ENCODE data around the gene MAN1C1. TPM values are rescaled to one million over a fixed set of nuclear protein-coding genes. Genes with fewer than 3 reads are reported as not detected.

Gene MAN1C1
- total and polyA plus RNA-seq, 9 of the 15 experiments (the other 6 are each of a cell fraction or from before 2014, with no cell fraction given) = 0.04 to 0.44 (median 0.10) TPM; not detected in 3

DNA sequence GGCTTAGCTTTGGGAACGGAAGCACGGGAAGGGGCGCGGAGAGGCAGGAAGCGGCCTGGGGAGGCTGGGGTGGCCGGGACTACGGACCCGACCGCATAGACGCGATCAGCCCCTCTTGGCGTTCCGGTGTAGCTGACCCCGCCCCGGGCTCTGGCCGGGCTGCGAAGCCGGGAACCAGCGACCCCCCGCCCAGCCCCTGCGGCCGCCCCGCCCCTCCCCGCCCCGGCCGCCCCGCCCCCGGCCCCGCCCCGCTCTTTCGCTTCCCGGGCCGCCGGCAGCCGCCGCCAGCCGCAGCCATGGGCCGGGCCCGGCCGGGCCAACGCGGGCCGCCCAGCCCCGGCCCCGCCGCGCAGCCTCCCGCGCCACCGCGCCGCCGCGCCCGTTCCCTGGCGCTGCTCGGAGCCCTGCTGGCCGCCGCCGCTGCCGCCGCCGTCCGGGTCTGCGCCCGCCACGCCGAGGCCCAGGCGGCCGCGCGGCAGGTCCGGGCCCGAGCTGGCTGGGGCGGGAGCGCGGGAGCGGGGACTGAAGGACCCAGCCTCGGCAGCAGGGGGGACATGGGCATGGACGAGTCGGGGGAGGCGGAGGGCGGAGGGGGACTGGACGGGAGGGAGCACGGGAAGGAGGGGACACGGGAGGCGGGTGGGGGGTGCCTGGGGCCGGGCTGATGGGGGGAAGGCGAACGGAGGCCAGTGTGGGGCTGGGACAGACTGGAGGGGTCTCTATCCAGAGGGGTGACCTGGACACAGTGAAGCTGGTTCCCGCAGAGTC lies 183.5 kb downstream of the MAN1C1 start, which contains the start of gene SELENON:
Gene SELENON, plus strand, starts transcription at position 259 of the 768 bp plus-strand sequence. Its CDS starts 38 bp downstream, at position 297.
- Histone ChIP-seq H3K79me2 (ENCODE audit: control insufficient read depth, insufficient read depth, low read length) (no peaks in the 10 kb centered on the region), H3K27ac (ENCODE audit: extremely low read depth, low read depth, low read length) (0 out of 3 replicates have a peak within 1 kb of the TSS, but pooled peaks have one; percentile 31), H3K9me1 (ENCODE audit: control insufficient read depth, insufficient read depth, low read length) (no peaks in the 10 kb centered on the region), H3K4me3 (peak within 1 kb of the TSS; percentile 48), H3K9ac (ENCODE audit: insufficient read depth in 1 of 2, low read depth in 2 of 2, low read length in 2 of 2) (peak within 1 kb of the TSS; percentile 51 to 90; a peak in 3 of 4 replicates), H3K27me3 (ENCODE audit: control insufficient read depth in 2 of 2, insufficient read depth in 2 of 2, low read length in 2 of 2) (peaks cover 7 to 18% of the 10 kb centered on the region in 2 experiments), H3K4me2 (ENCODE audit: insufficient read depth, low read length) (peak within 1 kb of the TSS; percentile 83), H3K9me3 (replicated peaks; ENCODE audit: control insufficient read depth, insufficient read depth, low read depth, low read length) (no peaks in the 10 kb centered on the region), H3K4me1 (replicated peaks in 1 of 2; ENCODE audit: control insufficient read depth in 2 of 2, insufficient read depth in 2 of 2, low read length in 2 of 2) (peaks cover 15 to 20% of the 10 kb centered on the region in 2 experiments; a peak in 4 of 5 replicates), H2AFZ (ENCODE audit: low read depth, low read length) (peak within 1 kb of the TSS; percentile 94), H3K36me3 (ENCODE audit: control insufficient read depth, insufficient read depth, low read length) (no peaks in the 10 kb centered on the region), H4K20me1 (replicated peaks; ENCODE audit: control insufficient read depth, insufficient read depth, low read length) (no peaks in the 10 kb centered on the region)
- in situ Hi-C loops (cut with MboI) = loop anchor here (5.0 kb wide), 1 partner anchor 188 kb away; no protein-coding TSS in a partner anchor
- ATAC-seq = peak; percentile 72
- POLR2A ChIA-PET = interaction anchor here (0.5 to 1.0 kb wide), 6 partner anchors 12 to 1358 kb away, joined by 3 to 6 read pairs (median 3); no protein-coding TSS in a partner anchor
- WGBS (ENCODE audit: insufficient coverage, low coverage, missing lambda C conversion rate) = 4% methylated on average over 25 of the region's 91 CpGs
- no peak for FAIRE-seq
- DNase-seq (ENCODE audit: extremely low read depth in 1 of 4, low spot score in 3 of 4) = peak; percentile 51 to 96 (median 92)
- BruUV-seq (replicated peaks) = no TSS peak
- CTCF ChIA-PET (ENCODE audit: low intra/inter-chr PET ratio) = interaction anchor here (0.5 to 0.9 kb wide), 2 partner anchors 23 to 103 kb away, joined by 3 read pairs; no protein-coding TSS in a partner anchor
- intact Hi-C loops (cut with micrococcal nuclease) = loop anchor here (5.0 to 10.0 kb wide), 3 partner anchors 55 to 258 kb away; partner anchors contain the start of gene LDLRAP1
- 0 out of 2 replicates have a peak, but pooled peaks have one; percentile 33 for TF ChIP-seq GATAD2A (IDR thresholded peaks at IDR 0.05)
- no peak for TF ChIP-seq ASH1L (IDR thresholded peaks at IDR 0.05; ENCODE audit: borderline replicate concordance, low read depth, partially characterized antibody)
- TF ChIP-seq ZNF551 (CRISPR knock-in tag; IDR thresholded peaks at IDR 0.05) = no peak
- TF ChIP-seq, protein P1, sequence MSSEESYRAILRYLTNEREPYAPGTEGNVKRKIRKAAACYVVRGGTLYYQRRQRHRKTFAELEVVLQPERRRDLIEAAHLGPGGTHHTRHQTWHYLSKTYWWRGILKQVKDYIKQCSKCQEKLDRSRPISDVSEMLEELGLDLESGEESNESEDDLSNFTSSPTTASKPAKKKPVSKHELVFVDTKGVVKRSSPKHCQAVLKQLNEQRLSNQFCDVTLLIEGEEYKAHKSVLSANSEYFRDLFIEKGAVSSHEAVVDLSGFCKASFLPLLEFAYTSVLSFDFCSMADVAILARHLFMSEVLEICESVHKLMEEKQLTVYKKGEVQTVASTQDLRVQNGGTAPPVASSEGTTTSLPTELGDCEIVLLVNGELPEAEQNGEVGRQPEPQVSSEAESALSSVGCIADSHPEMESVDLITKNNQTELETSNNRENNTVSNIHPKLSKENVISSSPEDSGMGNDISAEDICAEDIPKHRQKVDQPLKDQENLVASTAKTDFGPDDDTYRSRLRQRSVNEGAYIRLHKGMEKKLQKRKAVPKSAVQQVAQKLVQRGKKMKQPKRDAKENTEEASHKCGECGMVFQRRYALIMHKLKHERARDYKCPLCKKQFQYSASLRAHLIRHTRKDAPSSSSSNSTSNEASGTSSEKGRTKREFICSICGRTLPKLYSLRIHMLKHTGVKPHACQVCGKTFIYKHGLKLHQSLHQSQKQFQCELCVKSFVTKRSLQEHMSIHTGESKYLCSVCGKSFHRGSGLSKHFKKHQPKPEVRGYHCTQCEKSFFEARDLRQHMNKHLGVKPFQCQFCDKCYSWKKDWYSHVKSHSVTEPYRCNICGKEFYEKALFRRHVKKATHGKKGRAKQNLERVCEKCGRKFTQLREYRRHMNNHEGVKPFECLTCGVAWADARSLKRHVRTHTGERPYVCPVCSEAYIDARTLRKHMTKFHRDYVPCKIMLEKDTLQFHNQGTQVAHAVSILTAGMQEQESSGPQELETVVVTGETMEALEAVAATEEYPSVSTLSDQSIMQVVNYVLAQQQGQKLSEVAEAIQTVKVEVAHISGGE (CRISPR knock-in tag; IDR thresholded peaks at IDR 0.05) = peak in 1 of 3 experiments; percentile 69; a peak in 2 of 6 replicates
- TF ChIP-seq ZBTB7A (IDR thresholded peaks at IDR 0.05; ENCODE audit: borderline replicate concordance, control insufficient read depth, low read depth, low read length) = peak; percentile 35; the same call in 1 of the 2 replicates
- TF ChIP-seq ZNF175 (CRISPR knock-in tag; IDR thresholded peaks at IDR 0.05; ENCODE audit: low read depth) = no peak
- peak; percentile 66 for TF ChIP-seq POLR2G (IDR thresholded peaks at IDR 0.05; ENCODE audit: low read depth, low read length)
- TF ChIP-seq RBFOX2 (IDR thresholded peaks at IDR 0.05; ENCODE audit: low read depth, low read length) = peak; percentile 64; the same call in 1 of the 2 replicates
- peak; percentile 52; the same call in 1 of the 2 replicates for TF ChIP-seq PHF8 (IDR thresholded peaks at IDR 0.05; ENCODE audit: borderline replicate concordance, low read length)
- TF ChIP-seq ELF1 (tag; IDR thresholded peaks at IDR 0.05) = 0 out of 2 replicates have a peak, but pooled peaks have one; percentile 17
- peak; percentile 26 for TF ChIP-seq POLR2B (IDR thresholded peaks at IDR 0.05; ENCODE audit: low read depth, partially characterized antibody)
- no peak for TF ChIP-seq CBX3 (IDR thresholded peaks at IDR 0.05; ENCODE audit: borderline replicate concordance in 1 of 2, low read length in 2 of 2)
